HG03565 (cell line): ENCODE results near the gene LRRN2.

Experiments
- ATAC-seq: cut with Tn5 transposase; IDR thresholded peaks from one replicate; pipeline ENCODE4 v1.9.1; 2021; ENCODE audit warnings: mild to moderate bottlenecking, moderate library complexity; ENCODE audit not compliant: unreplicated experiment

Gene LRRN2

DNA sequence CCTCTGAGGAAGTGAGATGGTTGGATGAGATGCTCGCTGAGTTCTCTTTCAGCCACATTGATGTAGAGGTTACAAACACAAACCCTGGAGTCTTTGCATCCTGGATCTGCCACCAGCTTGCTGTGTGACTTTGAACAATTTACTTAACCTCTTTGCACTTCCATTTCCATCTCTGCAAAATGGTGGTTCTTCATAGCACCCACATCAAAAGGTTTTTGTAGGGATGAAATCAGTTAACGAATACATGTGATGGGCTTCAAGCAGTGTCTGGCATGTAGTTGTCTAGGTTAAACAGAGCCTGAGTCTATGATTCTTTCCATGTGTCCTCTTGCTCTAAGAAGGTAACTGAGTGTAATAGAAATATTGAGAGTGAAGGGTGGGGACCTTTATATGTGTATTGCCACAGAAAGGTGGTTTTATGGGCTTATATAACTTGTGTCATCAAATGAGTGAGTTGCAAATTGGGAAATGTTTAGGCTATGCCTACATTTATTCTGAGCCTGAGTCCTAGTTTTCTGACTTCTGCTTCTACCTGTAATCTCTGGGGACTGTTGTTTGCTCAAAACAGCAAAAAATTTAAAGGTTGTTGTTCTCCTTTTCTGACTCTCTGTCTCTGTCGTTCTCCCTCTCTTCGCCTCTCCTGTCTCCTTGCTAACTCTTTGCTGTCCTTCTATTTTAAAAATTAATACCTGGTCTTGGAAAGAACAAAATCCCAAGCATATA, 27.3 kb upstream of the LRRN2 start:
- no peak for ATAC-seq

- no peak for ATAC-seq
Measured at GRCh38 chr1:204711947-204712701, 26.6 kb upstream of the LRRN2 start.

GRCh38 chr1:204711103-204711946, 25.8 kb upstream of the LRRN2 start:
- no peak for ATAC-seq

DNA sequence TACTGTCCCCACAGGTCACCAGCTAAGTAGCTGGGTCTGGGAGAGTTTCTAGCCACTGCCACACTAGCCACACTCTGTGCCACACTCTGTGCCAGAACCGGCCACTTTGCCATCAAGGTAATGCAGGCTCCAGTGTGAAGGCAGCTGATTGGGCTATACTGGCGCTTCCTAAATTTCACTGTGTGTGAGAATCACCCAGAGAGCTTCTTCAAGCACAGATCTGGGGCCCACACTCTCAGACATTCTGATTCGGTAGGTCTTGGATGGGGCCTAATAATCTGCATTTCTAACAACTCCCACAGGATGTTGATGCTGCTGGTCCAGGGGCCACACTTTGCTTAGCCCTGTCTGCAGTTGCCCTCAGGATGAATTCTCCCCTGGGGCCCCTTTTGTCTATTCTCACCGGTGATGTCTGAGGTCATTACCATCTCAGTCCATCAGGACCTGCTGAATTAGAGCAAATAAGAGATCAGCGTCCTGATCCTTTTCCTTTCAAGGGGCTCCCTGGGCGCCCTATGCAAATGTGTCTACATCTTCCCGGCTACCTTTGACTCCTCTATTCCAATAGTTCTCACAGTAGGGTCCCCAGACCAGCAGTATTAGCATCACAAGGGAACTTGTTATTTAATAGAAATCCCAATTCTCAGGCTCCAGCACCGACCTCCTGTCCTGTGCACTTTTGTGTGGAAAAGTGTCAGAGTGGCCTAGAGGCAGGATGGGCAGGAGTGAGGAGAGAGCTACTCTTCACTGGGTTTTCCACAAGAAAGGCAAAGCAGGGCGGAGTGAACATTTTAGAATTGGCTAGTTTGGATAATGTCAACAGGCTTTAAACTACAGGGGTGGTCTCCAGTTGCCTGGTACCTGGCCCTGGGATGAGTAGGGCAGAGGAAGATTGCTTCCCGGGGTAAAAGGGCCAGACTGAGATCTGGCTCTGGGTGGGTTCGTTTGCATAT, 24.7 kb upstream of the LRRN2 start:
- ATAC-seq = no peak

DNA sequence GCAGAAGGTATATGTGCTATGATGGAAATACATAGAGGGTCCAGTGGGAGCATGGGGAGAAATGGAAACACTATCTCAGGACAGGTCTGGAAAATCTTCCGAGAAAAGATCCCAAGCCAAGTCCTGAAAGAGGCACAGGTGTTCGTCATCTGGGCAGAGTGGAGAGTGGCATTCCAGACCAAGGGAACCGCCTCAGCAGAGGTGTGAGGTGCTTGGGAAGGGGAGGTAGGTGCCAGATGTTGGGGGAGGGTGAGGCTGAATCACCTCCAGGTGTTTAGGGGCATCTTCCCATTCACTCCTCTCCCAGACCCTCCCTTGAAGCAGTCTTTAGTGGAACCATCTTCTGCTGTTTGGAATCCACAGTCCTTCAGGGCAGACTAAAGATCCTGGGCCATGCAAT, 23.5 kb upstream of the LRRN2 start:
- ATAC-seq = no peak

DNA sequence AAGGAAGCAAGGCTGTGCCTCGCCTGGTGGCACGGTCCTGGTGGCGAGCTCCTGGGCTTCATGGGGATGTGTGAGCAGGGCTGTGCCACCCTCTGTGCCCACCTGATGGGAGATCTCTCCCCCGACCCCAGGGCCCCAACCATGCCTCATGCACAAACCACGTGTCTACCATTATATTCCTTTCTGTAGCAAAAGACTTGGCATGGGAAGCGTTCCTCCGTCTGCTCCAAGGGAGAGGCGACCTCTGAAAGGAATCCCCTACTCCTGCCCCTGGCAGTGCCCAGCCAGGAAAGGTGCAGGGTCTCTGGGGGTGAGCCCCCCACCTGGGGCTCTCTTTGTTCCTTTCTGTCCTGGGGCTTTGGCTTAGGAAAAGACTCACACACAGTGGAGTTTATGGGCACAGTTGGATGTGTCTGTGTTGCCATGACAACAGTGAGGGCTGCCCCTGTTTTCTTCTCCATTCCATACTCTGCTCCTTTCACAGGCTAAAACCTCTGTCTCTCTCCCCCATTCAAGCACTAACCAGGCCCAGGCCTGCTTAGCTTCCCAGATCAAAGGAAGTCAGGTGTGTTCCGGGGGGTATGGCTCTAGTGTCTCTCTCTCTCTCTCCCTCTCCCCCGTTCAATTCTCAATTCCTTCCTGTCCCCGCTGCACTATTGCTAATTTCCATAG, 21.4 kb upstream of the LRRN2 start:
- no peak for ATAC-seq

GRCh38 chr1:204705888-204706837, 20.6 kb upstream of the LRRN2 start:
- ATAC-seq = no peak

DNA sequence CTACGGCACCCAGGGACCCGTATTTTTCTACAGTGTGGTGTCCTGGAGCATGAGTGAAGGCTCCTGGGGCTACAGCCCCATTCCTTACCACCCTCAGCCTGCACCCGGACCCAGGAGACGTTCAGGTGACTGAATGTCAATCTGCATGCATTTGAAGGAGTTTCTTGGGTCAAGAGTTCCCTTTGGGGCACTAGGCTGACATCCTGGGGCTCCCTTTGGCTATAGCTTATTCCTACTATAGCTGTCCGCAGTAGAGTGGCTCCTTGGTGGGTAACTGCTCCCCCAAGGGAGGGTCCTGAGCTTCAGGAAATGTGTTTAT, 19.9 kb upstream of the LRRN2 start:
- ATAC-seq = no peak

DNA sequence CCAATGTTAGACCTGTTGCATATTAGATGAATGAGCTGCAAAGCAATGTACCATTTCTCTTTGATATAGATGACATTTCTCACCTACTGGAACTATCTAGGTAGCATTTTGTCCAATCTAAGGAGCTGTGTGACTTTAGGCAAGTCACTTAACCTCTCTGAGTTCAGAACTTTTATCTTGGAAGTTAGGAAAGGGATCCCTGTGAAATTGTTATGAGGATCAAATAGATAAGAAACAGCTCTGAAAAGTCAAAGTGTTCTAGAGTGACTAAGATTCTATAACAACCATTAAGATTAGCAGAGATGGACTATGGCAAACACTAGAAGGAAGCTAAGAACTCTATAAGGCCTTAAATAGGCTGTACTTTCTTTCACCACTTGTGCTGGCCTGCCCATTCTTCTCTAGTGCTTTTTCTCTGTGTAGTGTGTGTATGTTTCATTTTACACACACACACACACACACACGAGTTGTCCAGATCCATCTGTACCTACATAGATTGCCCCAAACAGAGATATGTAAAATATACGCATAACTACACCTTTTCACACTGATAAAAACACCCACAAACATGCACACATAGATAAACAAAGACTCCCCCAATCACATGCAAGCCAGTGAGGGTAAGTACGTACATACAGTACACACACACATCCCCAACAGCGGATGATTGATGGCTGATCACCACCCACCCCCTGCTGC, 19.4 kb upstream of the LRRN2 start:
- ATAC-seq = no peak

DNA sequence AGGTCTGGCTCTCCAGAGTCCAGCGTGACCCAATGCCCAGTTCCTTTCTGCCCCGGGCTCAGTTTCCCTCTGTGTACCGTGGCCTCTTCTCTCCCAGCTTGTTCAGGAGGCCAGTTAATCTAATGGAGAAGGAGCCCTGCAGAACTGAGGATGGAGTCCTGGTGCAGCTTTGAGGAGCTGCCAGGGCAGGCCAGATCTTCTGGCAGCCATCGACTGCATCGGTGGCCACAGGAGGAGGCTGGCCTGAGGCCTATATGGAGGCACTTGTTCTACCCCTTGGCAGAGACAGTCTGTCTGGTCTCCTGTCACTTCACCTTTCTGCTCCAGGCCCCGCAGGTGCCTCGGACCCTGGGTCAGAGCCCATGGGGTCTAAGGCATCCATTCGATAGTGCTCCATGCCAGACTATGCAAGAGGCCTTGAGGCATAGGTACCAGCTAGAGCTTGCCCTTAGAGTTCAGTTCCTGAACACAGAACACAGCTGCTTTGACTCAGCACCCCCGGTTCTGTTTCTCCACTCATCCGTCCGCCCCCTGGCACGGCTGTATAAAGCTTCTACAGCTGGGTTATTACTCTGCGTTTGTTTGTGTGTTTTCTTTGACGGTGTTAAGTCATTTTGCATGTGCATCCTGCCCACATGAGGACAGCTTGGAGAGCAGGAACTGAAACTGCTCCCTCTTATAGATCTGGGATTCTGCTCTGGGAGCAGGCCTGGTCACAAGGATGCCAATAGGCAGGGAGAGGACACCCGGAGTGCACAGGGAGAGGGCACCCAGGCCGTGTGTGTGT, 18.5 kb upstream of the LRRN2 start:
- no peak for ATAC-seq

DNA sequence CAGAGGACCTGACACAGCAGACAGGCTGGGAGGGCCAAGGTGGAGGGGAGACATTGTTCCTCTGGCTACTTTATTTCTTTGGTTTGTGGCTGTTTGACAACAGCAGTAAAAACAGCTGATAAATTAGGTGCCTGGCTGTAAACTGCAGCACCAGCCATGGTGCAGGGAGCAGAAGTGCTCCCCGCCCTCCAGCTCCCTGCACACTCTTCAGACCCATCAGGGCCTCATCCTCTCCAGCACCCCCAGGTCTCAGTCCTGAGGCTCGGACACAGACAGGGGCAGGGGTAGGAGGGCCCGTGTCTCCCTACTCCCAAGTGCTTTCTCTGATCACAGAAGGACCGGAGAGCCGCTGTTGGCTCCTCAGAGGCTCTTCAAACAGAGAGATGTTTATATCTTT, 17.7 kb upstream of the LRRN2 start:
- ATAC-seq = no peak

- no peak for ATAC-seq
Measured at GRCh38 chr1:204702552-204703267, 17.2 kb upstream of the LRRN2 start.

- no peak for ATAC-seq
Measured at GRCh38 chr1:204701229-204701628, 15.7 kb upstream of the LRRN2 start.

GRCh38 chr1:204697893-204698292, 12.4 kb upstream of the LRRN2 start:
- no peak for ATAC-seq

GRCh38 chr1:204696606-204697005, 11.1 kb upstream of the LRRN2 start:
- ATAC-seq = no peak

GRCh38 chr1:204695692-204696091, 10.2 kb upstream of the LRRN2 start:
- ATAC-seq = no peak

DNA sequence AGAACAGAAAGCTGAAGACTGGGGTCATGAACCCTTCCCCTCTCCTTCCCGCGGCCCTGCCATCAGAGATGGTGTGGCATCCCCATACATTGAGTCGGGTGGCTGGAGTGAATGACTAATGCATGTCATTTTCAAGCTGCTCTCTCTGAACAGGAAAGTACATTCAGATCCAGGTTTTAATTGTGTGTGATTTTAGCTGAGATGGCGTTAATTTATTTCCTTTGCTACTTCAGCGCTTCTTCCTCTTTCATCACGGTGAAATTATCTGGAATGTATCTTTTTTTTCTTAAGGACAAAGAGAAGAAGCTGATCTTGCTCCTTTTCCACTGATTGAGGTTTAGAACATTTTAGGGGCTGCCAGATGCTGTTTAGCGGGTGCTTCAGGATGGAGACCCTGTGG, 8.6 kb upstream of the LRRN2 start:
- no peak for ATAC-seq
